OCI-LY7 (cell line): ENCODE measurements around the gene ITM2C. TPM values are rescaled to one million over a fixed set of nuclear protein-coding genes. Genes with fewer than 3 reads are reported as not detected.

ENCODE experiments used
- BruUV-seq: library from RNA; stranded (reverse); fragments of 400-500 nt; replicated peaks from 2 replicates; lab custom pipeline; 2021; lab: Mats Ljungman, UMichigan
- CTCF ChIA-PET: fragments of 300-600 bp; sonication (Branson Sonifier 250); formaldehyde crosslinking; loops from one replicate; lab custom pipeline; 2022; ENCODE audit warnings: antibody characterized with exemption; ENCODE audit not compliant: unreplicated experiment; lab: Charles Lee
- POLR2A ChIA-PET: fragments of 300-600 bp; sonication (Branson Sonifier 250); formaldehyde crosslinking; loops from one replicate; lab custom pipeline; 2022; ENCODE audit warnings: antibody characterized with exemption; lab: Charles Lee
- DNase-seq: peaks from one replicate; pipeline ENCODE4 v3.0.0-alpha.2; 2015; ENCODE audit warnings: low spot score
- H2AFZ ChIP-seq: fragments of 200-600 bp; sonication (generic), shearing (Covaris generic); 2 replicates; pipeline ENCODE4 v1.6.1; 2014; ENCODE audit warnings: mild to moderate bottlenecking, antibody characterized with exemption, low read length, moderate library complexity
- H3K27ac ChIP-seq: fragments of 200-600 bp; sonication (generic); 2 replicates; pipeline ENCODE4 v1.5.1; 2014; ENCODE audit warnings: mixed run types, low read depth, mild to moderate bottlenecking, moderate library complexity, low read length, inconsistent platforms; ENCODE audit not compliant: poor library complexity, severe bottlenecking
- H3K36me3 ChIP-seq: fragments of 200-600 bp; sonication (generic); 2 replicates; pipeline ENCODE4 v1.6.1; 2014; ENCODE audit warnings: mild to moderate bottlenecking, antibody characterized with exemption, low read length, moderate library complexity, mixed read lengths; ENCODE audit not compliant: insufficient read depth
- H3K4me1 ChIP-seq: fragments of 200-600 bp; sonication (generic); 2 replicates; pipeline ENCODE4 v1.5.1; 2014; ENCODE audit warnings: mild to moderate bottlenecking, low read length; ENCODE audit not compliant: insufficient read depth, poor library complexity, severe bottlenecking
- H3K4me2 ChIP-seq: fragments of 200-600 bp; sonication (generic); 2 replicates; pipeline ENCODE4 v1.6.1; 2014; ENCODE audit warnings: mild to moderate bottlenecking, low read length
- H3K4me3 ChIP-seq: fragments of 200-600 bp; sonication (generic); 2 replicates; pipeline ENCODE4 v1.5.1; 2014; ENCODE audit warnings: mild to moderate bottlenecking, low read depth, low read length; ENCODE audit not compliant: poor library complexity, severe bottlenecking
- H3K79me2 ChIP-seq: fragments of 200-600 bp; sonication (generic); 2 replicates; pipeline ENCODE4 v1.6.1; 2016; ENCODE audit warnings: low read depth, mild to moderate bottlenecking, low read length, moderate library complexity, mixed read lengths; ENCODE audit not compliant: insufficient read depth
- H3K9me2 ChIP-seq: fragments of 200-600 bp; sonication (generic); 2 replicates; pipeline ENCODE4 v1.6.1; 2016; ENCODE audit warnings: mild to moderate bottlenecking, low read length, mixed read lengths; ENCODE audit not compliant: insufficient read depth
- H3K9me3 ChIP-seq: fragments of 200-600 bp; sonication (generic); 2 replicates; pipeline ENCODE4 v1.6.1; 2014; ENCODE audit warnings: mild to moderate bottlenecking, mixed run types, low read length, mixed read lengths
- H4K20me1 ChIP-seq: fragments of 200-600 bp; sonication (generic); 2 replicates; pipeline ENCODE4 v1.6.1; 2014; ENCODE audit warnings: mild to moderate bottlenecking, antibody characterized with exemption, low read length, moderate library complexity, mixed read lengths; ENCODE audit not compliant: insufficient read depth
- EZH2phosphoT487 ChIP-seq: fragments of 200-600 bp; sonication (generic); IDR thresholded peaks from 2 replicates; pipeline ENCODE4 v1.6.1; 2018; ENCODE audit warnings: low read depth, borderline replicate concordance, mild to moderate bottlenecking, mixed run types, antibody characterized with exemption, low read length, moderate library complexity, mixed read lengths
- intact Hi-C: fragments of 100-400 bp; cut with micrococcal nuclease; formaldehyde crosslinking; loops from one replicate; pipeline ENCODE4 v1.10.0; 2022; ENCODE audit not compliant: unreplicated experiment
- total RNA-seq, 2 experiments: library from RNA; depleted of rRNA in 1 of 2; stranded (reverse); fragments of >200 nt in 1 of 2; shearing (Covaris generic) in 1 of 2; gene quantifications; 2 replicates each; pipeline ENCODE4 v1.2.3, GENCODE V29; 2014 to 2022
- TF ChIP-seq, protein P1 (sequence below): fragments of 200-600 bp; sonication (generic); conservative IDR thresholded peaks from 2 replicates; pipeline ENCODE4 v1.5.1; 2014; ENCODE audit warnings: mild to moderate bottlenecking, antibody characterized with exemption, low read length, moderate library complexity, mixed read lengths

The ITM2C gene
- total RNA-seq, 2 experiments from 2014 or later, result not detected

DNA sequence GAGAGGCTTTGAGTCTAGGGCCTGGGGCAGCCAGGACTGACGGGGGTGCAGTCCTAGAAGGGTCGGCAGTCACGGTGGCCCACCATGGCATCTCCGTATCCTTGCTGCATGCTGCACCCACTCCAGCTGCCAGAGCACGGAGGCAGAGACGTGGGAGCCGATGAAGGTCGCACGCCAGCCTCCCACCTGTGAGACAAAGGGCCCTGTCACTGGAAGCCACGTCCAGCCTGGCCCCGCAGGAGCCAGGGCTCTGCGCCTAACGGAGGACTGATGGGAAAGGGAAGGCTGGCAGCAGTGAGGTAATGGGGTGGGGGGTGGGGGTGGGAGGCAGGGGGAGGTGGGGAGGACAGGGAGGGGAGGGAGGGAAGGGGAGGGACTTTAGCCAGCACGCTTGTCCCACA lies 21.9 kb downstream of the ITM2C start:
- BruUV-seq, result no TSS peak
- Histone ChIP-seq H3K79me2 (no peaks in the 10 kb centered on the region), H3K9me2 (no peaks in the 10 kb centered on the region), H2AFZ (no peak overlapping the region), H3K4me1 (no peaks in the 10 kb centered on the region), H3K27ac (no peak overlapping the region), H3K9me3 (no peaks in the 10 kb centered on the region), H4K20me1 (no peaks in the 10 kb centered on the region), H3K4me2 (no peak overlapping the region), H3K36me3 (no peaks in the 10 kb centered on the region), H3K4me3 (no peak overlapping the region)
- TF ChIP-seq EZH2phosphoT487, result no peak
- TF ChIP-seq, protein P1, sequence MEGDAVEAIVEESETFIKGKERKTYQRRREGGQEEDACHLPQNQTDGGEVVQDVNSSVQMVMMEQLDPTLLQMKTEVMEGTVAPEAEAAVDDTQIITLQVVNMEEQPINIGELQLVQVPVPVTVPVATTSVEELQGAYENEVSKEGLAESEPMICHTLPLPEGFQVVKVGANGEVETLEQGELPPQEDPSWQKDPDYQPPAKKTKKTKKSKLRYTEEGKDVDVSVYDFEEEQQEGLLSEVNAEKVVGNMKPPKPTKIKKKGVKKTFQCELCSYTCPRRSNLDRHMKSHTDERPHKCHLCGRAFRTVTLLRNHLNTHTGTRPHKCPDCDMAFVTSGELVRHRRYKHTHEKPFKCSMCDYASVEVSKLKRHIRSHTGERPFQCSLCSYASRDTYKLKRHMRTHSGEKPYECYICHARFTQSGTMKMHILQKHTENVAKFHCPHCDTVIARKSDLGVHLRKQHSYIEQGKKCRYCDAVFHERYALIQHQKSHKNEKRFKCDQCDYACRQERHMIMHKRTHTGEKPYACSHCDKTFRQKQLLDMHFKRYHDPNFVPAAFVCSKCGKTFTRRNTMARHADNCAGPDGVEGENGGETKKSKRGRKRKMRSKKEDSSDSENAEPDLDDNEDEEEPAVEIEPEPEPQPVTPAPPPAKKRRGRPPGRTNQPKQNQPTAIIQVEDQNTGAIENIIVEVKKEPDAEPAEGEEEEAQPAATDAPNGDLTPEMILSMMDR, result no peak
- CTCF ChIA-PET, result no interaction called here
- POLR2A ChIA-PET, result interaction anchor here (0.6 kb wide), 1 partner anchor 281 kb away, joined by 3 read pairs; no protein-coding TSS in a partner anchor
- intact Hi-C loops, result no loop called here
- no peak for DNase-seq

DNA sequence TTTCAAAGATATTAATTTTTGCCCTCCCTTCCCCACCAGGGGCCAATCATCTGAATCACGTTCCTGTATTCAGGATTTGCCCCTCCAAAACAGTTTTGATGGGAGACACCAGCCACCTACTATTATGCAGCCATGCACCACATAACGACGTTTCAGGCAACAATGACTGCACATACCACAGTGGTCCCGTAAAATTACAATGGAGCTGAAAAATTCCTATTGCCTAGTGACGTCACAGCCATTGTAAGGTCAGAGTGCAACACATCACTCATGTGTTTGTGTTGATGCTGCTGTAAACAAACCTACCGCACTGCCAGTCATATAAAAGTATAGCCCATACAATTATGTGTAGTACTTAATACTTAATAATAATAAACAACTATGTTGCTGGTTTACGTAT lies 22.6 kb downstream of the ITM2C start:
- Histone ChIP-seq H3K9me2 (no peaks in the 10 kb centered on the region), H3K4me3 (no peak overlapping the region), H3K4me2 (no peak overlapping the region), H2AFZ (no peak overlapping the region), H3K27ac (no peak overlapping the region), H3K9me3 (no peaks in the 10 kb centered on the region), H4K20me1 (no peaks in the 10 kb centered on the region), H3K4me1 (no peaks in the 10 kb centered on the region), H3K36me3 (no peaks in the 10 kb centered on the region), H3K79me2 (no peaks in the 10 kb centered on the region)
- TF ChIP-seq, protein P1, result no peak
- TF ChIP-seq EZH2phosphoT487, result no peak
- CTCF ChIA-PET, result no interaction called here
- no TSS peak for BruUV-seq
- no peak for DNase-seq
- POLR2A ChIA-PET, result interaction anchor here (0.6 kb wide), 1 partner anchor 280 kb away, joined by 3 read pairs; no protein-coding TSS in a partner anchor
- intact Hi-C loops, result no loop called here

DNA sequence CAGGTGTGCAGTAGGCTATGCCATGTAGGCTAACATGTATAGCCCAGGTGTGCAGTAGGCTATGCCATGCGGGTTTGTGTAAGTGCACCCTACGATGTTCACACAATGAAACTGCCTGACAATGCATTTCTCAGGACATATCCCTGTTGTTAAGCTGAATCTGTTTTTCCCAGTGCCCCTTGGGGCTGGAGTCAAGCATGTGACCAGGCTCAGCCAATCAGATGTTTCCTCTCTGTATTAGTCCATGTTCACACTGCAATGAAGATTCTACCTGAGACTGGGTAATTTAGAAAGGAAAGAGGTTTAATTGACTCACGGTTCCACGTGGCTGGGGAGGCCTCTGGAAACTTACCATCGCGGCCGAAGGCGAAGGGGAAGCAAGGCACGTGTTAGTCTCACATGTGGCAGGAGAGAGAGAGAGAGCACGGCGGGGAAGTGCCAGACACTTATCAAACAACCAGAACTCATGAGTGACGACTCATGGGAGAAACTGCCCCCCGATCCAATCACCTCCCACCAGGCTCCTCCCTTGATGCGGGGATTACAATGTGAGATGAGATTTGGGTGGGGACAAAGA lies 24.2 kb downstream of the ITM2C start:
- no peak overlapping the region for H3K27ac ChIP-seq
- H4K20me1 ChIP-seq, result no peaks in the 10 kb centered on the region
- no peaks in the 10 kb centered on the region for H3K9me2 ChIP-seq
- TF ChIP-seq, protein P1, result no peak
- TF ChIP-seq EZH2phosphoT487, result no peak
- ChIA-PET CTCF (no interaction called here), POLR2A (interaction anchor here (0.6 kb wide), 1 partner anchor 12 kb away, joined by 5 read pairs; no protein-coding TSS in a partner anchor)
- H3K36me3 ChIP-seq, result no peaks in the 10 kb centered on the region
- H3K4me3 ChIP-seq, result no peak overlapping the region
- no peak overlapping the region for H2AFZ ChIP-seq
- H3K4me1 ChIP-seq, result no peaks in the 10 kb centered on the region
- DNase-seq, result no peak
- H3K9me3 ChIP-seq, result no peaks in the 10 kb centered on the region
- no peak overlapping the region for H3K4me2 ChIP-seq
- intact Hi-C loops, result no loop called here
- no TSS peak for BruUV-seq
- H3K79me2 ChIP-seq, result no peaks in the 10 kb centered on the region
